Suprapubic skin (tissue), 4 donors: ENCODE results near the gene ACSS1.

ENCODE experiments used
- CTCF ChIP-seq, 2 donors: fragments of 200-600 bp in 1 of 2; fragments of 450-650 bp in 1 of 2; sonication (generic) in 1 of 2; IDR thresholded peaks; one replicate each; pipeline ENCODE4 v1.5.1; 2016 to 2019; ENCODE audit warnings: antibody characterized with exemption in 2 of 2, mild to moderate bottlenecking in 1 of 2, moderate library complexity in 1 of 2
- EP300 ChIP-seq: sonication (generic); formaldehyde crosslinking; IDR thresholded peaks from one replicate; pipeline ENCODE4 v1.6.1; 2017; ENCODE audit warnings: antibody characterized with exemption
- POLR2A ChIP-seq, 2 donors: fragments of 450-650 bp; IDR thresholded peaks; one replicate each; pipeline ENCODE4 v1.6.1; 2017; ENCODE audit warnings: antibody characterized with exemption in 2 of 2, mild to moderate bottlenecking in 2 of 2, moderate library complexity in 2 of 2
- POLR2AphosphoS5 ChIP-seq, 3 donors: sonication (generic); formaldehyde crosslinking; IDR thresholded peaks; one replicate each; pipeline ENCODE4 v1.6.1; 2017; ENCODE audit warnings: antibody characterized with exemption in 3 of 3

GRCh38 chr20:25019381-25020155 lies 38.4 kb downstream of the ACSS1 start:
- TF ChIP-seq CTCF (IDR thresholded peaks at IDR 0.05) = no peak
- TF ChIP-seq POLR2AphosphoS5 (IDR thresholded peaks at IDR 0.05) = no peak
- TF ChIP-seq EP300 = no peak
- no peak for TF ChIP-seq POLR2A (IDR thresholded peaks at IDR 0.05)
